Fibroblast of skin of abdomen (primary cell): ENCODE measurements around the gene LDLRAD2.

ENCODE experiments used
- DNase-seq: peaks from one replicate; pipeline ENCODE4 v3.0.0-alpha.2; 2013

The LDLRAD2 gene

GRCh38 chr1:21843996-21844395, 31.9 kb downstream of the LDLRAD2 start:
- no peak for DNase-seq

DNA sequence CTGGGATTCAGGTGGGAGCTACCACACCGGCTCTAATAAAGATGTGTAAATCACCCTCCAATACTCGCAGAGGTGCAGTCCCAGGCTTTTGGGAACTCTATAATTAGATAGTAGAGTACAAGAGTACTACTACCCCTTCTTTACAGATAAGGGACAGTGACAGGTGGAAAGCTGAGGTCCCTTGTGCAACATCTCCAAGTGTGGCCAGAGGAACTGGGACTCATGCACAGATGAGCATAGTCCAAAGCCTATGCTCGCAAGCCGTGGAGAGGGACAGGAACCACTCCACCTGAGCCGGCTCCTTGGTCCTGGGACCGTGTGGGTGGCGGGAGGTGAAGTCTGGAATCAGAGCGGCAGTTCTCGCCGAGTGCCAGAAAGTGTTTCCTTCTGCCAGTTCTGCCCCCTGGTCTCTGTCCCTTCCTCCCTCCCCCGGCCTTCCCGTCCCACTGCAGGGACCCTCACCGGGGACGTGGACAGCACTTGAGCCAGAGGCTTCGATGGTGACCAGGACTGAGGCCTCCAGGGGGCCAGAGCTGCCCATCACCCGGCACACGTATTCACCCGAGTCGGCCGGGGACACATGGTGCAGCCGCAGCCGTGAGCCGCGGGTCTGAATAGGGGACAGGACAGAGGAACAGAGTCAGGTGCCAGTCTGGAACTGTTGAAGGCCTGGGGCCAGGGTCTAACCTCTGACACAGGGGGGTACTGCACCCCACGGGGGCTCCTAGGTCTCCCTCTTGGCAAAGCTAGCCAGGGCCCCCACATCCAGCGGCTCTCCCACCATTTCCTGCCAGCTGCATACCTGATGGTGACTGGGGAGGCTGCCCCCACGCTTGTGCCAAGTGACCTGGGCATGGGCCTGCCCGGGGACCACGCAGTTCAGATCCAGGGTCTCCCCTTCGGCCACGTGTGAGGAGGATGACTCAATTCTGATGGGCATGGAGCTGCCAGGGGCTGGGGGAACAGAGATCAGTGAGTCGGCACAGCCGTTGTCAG, 33.9 kb downstream of the LDLRAD2 start:
- no peak for DNase-seq

- no peak for DNase-seq
These were observed 35.4 kb downstream of the LDLRAD2 start for GRCh38 chr1:21847223-21848205.

- DNase-seq, result no peak
These were observed 36.6 kb downstream of the LDLRAD2 start for GRCh38 chr1:21848524-21849174.

- no peak for DNase-seq
These were observed 38.0 kb downstream of the LDLRAD2 start for GRCh38 chr1:21849909-21850576.

DNA sequence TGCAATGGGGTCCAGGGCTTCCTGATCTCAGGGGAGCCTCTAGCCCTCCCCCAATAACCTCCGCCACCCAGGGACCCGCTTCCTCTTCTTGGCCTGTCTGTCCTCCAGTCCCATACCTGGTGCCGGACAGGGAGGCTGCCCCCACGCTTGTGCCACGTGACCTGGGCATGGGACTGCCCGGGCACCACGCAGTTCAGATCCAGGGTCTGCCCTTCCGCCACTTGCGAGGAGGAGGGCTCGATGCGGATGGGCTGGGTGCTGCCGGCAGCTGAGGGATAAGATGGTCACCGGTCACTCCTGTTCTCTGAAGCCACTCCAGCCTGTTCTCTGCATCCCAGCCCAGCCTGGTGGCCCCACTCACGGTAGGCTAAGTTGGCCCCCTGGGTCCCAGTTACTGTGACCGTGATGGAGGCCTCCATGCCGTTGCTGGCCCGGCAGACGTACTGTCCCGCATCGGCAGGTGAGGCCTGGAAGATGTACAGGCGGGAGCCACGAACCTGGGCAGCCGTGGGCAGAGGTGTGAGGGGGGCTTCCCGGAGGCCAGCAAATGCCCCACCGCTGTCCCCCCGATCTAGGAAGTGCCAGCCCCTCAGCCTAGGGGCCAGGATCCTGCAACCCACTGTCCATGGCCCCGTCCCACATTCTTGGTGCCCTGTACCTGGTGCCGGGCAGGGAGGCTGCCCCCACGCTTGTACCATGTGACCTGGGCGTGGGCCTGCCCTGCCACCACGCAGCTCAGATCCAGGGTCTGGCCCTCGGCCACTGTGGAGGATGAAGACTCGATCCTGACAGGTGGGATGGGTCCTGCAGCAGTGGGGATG, 39.6 kb downstream of the LDLRAD2 start:
- no peak for DNase-seq

GRCh38 chr1:21852282-21853130, 40.4 kb downstream of the LDLRAD2 start:
- DNase-seq, result no peak

- DNase-seq, result no peak
These were observed 41.0 kb downstream of the LDLRAD2 start for GRCh38 chr1:21853131-21853427.

DNA sequence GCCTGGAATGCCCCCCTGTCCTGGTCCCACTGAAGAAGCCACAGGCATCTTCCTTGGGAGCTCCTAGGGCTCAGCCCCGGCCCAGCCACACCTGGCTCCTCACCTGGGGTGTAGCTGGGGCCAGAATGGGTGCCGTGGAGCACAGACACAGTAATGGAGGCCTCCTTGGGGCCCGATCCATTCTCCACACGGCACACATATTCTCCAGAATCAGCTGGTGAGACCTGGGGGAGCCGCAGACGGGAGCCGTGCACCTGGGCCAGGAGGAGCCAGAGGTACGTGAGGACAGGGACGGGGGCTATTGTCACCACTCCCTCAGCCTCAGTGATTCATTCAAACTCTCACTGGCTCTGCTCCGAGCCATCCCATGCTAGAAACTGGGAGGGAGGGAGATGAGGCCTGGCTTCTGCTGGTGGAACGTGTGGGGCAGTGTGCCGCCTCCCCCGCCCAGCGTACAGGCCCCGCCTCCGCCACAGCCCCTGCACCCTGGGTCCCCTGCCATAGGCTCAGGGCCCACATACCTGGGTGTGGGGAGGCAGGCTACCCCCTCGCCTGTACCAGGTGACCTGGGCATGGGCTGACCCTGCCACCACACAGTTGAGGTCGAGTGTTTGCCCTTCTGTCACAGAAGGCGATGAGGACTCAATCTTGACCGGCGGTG, 42.2 kb downstream of the LDLRAD2 start:
- DNase-seq, result no peak

DNA sequence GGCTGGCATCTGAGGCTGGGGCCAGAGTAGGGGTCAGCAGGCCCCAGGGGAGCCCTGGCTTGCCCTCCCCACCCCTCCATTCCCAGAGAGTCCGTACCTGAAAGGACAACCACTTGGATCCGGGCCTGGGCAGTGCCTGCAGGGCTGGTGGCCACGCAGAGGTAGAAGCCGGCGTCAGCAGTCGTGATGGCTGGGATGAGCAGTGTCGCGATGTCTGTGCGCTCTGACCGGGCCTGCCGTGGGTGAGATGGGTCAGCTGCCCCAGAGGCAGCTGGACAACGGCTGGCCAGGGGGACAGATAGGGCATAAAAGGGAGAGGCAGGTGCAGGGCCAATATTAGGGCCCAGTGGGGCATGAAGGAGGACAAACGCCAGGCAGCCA, 42.7 kb downstream of the LDLRAD2 start:
- DNase-seq, result no peak

GRCh38 chr1:21855257-21856096, 43.4 kb downstream of the LDLRAD2 start:
- DNase-seq, result no peak

DNA sequence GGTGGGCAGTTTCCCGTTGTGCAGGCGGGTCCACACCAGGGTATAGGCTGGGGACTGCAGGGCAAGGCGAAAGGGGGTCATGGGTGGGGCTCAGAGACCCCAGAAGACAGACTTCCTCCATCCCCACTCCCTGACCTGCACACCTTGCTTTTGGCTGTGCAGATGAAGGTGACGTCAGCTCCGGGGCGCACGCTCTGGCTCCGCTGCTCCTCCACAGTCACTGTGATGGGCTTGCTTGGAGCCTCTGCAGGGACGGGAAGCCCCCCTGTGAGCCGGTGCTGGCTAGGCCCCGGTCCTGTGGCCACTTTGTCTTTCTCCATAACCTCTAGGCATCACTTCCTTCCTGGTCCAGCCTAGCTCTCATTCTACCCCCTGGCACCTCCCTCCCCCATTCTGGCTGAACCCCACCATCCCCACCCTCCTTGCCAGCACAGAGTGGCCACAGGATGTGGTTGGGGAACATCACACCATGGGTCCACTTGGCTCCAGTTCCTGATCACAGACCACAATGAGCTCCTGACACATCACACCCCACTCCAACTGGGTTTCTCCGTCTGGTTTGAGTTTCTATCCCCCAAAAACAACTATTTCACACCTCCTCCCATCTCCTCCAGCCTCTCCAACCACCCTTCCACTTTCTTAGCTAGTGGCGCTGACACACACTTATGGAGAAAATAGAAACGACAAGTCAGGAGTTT, 45.2 kb downstream of the LDLRAD2 start:
- peak; percentile 53 for DNase-seq

- DNase-seq, result no peak
These were observed 46.0 kb downstream of the LDLRAD2 start for GRCh38 chr1:21857840-21858670.

DNA sequence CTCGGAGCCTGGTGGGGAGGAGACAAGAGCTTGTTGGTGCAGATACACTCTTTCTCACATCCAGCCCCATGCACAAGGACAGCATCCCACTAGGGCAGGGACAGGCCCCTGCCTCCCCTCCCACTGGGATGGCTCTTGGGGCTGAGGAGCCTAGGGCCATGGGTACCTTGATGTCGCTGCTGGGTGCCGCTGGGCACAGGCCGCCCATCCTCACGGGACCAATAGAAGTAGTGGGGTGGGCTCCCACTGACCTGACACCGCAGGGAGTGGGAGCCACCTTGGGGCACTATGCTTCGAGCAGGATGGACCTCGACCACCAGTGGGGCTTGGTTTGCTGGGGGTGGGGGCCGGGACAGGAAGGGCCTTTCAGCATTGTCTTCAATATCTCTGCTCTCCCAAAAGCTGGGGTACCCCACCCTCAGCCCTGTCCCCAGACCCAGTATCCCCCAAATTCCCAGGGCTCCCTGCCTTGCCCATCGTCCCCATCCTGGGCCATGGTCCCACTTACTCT, 47.7 kb downstream of the LDLRAD2 start:
- no peak for DNase-seq

DNA sequence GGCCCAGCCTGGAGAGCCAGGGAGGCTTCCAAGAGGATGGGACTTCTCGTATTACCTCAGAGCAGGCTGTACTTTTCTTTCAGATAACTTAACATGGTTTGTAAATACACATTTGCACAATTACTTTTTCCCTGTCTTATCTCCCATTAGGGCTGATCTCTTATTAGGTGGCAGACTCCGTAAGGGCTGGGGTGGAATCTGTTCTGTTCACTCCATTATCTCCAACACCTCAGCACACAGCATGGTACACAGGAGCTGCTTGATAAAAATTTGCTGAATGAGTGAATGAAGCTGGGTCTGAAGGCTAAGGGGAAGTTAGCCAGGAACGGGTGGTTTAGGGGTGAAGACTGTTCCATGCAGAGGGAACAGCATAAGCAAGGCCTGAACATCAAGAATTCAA, 48.9 kb downstream of the LDLRAD2 start:
- DNase-seq, result no peak

- DNase-seq, result peak; percentile 35
These were observed 49.8 kb downstream of the LDLRAD2 start for GRCh38 chr1:21861602-21862429.
